HG03521 (cell line): Measurements from ENCODE around the gene IFNG-AS1.

Experiments
- ATAC-seq: cut with Tn5 transposase; IDR thresholded peaks from one replicate; pipeline ENCODE4 v1.9.1; 2021; ENCODE audit warnings: mild to moderate bottlenecking, moderate library complexity; ENCODE audit not compliant: unreplicated experiment

The IFNG-AS1 gene

GRCh38 chr12:67993143-67993542, 3.9 kb downstream of the IFNG-AS1 start:
- ATAC-seq: no peak

DNA sequence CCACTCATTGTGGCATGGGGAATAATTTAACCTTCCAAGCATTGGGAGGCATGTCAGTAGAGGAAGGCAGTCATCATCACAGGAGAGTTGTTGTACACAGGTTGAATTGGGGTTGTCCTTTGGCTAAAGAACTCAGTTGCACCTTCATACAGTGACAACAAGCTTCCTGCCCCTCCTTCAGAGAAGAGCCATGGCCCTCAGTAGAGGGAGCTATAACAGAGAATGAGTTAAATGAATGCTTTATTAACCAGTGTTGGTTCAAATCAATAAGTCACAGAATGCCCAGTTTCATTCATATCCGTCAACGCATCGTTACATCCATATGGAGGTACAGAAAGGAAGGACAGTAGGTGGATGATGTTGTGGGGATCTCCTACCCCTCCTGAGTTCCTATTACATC, 4.8 kb downstream of the IFNG-AS1 start:
- ATAC-seq: no peak

GRCh38 chr12:67996347-67996746, 7.1 kb downstream of the IFNG-AS1 start:
- ATAC-seq: no peak

DNA sequence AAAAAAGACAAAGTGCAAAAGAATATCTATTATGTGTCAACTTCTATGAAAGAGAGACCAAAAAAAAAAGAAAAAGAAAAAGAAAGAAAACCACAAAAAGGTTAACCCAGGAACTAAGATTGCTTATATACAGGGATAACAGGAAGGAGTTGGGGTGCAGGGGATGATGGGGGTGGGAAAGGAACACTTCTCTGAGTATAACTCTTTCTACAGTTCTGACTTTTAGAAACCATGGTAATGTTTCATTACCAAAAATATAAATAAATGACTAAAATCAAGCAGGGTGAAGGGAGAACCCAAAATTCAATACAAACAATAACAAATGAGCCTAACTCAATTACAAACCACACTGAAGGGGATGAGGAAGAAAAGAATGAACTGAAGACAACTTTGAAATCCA, 9.1 kb downstream of the IFNG-AS1 start:
- no peak for ATAC-seq

DNA sequence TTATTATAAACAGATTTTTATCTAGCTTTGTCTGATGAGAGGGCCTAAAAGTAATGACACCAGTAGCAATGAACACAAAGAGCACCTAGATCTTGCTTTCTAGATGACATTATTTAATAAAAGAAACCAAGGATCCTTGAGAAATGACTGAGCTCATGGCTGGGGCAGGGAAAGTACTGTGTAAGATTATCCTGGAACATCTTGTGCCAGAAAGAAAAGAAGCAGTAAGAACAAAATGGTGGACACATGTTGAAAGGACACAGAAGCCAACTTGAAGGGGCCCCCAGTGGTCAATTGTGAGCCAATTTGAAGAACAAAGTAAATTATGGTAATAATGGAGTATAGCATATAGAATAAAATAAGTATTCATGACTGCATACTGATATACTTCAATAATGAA, 10.0 kb downstream of the IFNG-AS1 start:
- ATAC-seq: no peak

DNA sequence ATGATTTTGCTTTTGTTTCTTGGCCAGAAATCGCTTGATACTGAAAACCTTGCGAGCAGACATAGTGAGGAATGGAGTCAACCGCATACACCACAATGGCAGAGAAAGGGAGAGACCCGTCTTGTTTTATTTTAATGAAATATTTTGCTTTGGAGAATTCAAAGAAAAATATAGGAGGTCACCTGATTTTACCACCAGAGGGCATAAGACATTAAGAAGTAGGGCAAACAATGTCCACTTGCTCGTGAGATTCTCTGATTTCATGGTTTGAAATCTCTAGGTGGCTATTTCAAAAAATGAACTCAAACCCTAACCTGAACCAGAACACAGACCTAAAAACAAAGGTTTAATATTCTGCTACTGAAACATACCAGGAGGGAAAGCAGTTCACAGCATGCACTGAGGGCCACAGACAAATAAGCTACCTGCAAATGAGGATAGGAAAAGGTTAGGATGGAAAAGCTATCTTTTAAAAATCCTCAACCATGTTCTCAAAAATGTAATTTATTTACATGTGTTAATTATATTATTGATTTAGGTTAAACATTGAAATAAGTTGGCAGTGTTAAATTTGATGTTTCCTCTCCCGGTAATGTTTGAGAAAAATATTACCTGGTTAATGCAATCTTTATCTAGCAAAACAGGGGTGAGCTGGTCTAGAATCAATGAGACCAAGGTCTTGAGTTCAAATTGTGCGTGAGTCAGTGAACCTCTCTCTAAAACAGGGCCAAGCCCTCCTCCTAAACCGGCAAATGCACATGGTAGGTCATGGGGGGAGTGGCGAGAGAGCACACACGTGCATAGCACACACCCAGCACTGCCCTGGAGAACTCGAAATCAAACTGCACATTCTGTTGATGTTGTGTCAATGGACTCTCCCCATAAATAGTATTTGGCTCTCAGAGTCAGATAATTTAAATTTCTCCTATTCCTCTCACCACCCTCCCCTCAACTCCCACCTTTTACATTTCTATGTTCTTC, 12.5 kb downstream of the IFNG-AS1 start:
- no peak for ATAC-seq

GRCh38 chr12:68003777-68004176, 14.5 kb downstream of the IFNG-AS1 start:
- no peak for ATAC-seq

DNA sequence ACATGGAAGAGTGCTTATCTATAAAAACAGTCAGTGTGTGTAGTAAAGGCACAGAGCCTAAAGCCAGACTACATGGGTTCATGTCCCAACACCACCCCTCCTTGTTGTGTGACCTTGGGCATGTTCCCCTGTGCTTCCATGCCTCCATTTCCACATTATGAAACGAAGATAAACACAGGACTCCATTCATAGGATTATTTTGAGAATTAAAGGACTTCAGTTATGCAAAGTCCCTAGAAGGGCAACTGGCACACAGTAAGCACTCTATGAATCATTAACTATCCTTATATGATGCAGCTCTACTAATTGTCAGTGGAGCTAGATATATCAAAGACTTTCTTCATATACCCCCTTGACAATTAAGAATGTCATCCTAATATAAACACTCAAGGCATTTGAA, 17.8 kb downstream of the IFNG-AS1 start:
- no peak for ATAC-seq

DNA sequence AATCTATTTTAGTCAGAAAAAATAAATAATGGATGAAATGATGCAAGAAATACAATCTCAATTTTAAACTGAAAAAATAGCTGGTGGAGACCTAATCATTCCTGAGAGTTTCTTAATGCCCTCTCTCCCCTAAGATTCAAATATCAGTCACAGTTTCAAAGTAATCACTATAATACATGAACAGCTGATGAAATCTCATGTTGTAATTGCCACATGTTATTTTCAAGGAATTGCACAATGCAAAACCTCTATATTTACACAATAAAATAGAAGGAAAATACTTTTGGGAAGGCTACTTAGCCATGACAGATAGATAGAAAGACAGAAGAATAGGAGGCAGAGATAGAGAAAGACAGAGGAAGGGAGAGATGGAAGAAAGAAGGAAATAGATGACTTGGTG, 18.2 kb downstream of the IFNG-AS1 start:
- no peak for ATAC-seq

- ATAC-seq: no peak
These were observed 22.1 kb downstream of the IFNG-AS1 start for GRCh38 chr12:68011206-68011881.

- ATAC-seq: no peak
These were observed 22.6 kb downstream of the IFNG-AS1 start for GRCh38 chr12:68011882-68012207.

GRCh38 chr12:68012712-68013111, 23.5 kb downstream of the IFNG-AS1 start:
- peak; percentile 77 for ATAC-seq

- no peak for ATAC-seq
These were observed 23.9 kb downstream of the IFNG-AS1 start for GRCh38 chr12:68013181-68013580.

DNA sequence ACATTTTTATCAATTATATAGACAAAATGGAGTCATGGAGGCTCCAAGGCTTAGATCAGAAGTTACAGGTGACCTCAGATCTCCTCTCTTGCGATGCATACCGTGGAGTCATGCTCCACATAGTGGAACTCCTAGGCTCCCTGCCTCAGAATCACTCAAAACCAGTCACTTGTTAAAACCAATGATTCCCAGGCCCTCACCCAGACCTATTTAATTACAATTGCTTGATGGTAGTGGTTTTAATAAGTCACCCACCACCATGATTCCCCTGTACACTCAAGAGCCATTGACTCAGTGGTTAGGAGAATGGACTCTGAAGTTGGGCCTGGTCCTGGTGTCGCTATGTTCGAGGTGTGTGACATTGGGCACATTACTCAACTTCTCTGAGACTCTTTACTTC, 26.9 kb downstream of the IFNG-AS1 start:
- no peak for ATAC-seq

DNA sequence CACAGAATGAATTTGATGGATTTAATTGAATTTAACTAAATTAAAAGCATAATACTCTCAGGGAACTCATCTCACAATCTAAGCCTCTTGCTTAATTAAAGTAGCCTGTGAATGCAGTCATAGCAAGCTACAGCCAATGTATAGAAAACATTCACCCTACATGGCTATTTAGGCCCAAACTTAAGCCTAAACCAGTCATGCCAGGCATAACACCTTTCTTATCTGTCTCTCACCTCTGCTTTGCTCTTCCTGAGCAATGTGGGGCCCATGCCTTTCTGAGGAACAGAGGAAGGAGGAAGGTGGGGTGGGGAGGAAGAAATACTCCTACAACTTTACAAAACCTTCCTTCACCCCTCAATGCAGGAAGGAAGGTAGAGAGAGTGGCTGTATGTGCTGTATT, 29.1 kb downstream of the IFNG-AS1 start:
- no peak for ATAC-seq

- no peak for ATAC-seq
These were observed 30.8 kb downstream of the IFNG-AS1 start for GRCh38 chr12:68020049-68020448.

GRCh38 chr12:68020699-68021098, 31.5 kb downstream of the IFNG-AS1 start:
- no peak for ATAC-seq

DNA sequence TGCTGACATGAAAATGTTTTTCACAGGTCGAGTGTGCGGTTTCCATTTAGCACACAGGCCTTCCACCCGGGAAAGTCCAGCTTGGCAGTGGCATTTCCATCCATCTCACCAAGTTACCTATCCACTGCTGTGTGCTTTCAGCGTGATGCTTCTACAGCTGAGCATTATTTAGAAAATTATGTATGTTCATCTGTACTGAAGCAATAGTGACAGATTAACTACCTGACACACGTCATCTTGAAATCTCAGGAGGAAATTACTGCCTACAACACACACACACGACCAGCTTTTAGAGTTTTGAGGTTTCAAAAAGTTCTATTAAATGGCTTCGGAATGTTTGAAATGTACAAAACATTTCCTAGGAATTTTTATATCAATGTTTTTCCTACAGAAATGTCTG, 39.4 kb downstream of the IFNG-AS1 start:
- ATAC-seq: no peak

DNA sequence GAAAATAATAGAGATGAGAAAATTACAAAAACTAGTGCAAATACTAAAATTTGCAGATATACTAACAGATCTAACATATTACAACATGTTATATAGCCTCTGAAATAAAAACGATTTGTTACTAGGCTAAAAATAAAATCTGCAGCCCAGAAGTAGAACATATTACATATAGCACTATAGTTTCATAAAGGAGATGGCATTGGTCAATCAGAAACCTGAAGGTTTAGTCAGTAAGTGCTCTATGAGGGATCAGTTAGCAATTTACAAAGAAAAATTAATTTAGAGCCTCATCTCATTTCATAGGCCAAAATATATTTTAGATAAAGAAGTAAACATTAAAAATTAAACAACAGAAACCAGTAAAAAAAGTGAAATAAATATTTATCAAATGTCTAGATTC, 41.0 kb downstream of the IFNG-AS1 start:
- no peak for ATAC-seq

- no peak for ATAC-seq
These were observed 41.9 kb downstream of the IFNG-AS1 start for GRCh38 chr12:68031174-68031573.

DNA sequence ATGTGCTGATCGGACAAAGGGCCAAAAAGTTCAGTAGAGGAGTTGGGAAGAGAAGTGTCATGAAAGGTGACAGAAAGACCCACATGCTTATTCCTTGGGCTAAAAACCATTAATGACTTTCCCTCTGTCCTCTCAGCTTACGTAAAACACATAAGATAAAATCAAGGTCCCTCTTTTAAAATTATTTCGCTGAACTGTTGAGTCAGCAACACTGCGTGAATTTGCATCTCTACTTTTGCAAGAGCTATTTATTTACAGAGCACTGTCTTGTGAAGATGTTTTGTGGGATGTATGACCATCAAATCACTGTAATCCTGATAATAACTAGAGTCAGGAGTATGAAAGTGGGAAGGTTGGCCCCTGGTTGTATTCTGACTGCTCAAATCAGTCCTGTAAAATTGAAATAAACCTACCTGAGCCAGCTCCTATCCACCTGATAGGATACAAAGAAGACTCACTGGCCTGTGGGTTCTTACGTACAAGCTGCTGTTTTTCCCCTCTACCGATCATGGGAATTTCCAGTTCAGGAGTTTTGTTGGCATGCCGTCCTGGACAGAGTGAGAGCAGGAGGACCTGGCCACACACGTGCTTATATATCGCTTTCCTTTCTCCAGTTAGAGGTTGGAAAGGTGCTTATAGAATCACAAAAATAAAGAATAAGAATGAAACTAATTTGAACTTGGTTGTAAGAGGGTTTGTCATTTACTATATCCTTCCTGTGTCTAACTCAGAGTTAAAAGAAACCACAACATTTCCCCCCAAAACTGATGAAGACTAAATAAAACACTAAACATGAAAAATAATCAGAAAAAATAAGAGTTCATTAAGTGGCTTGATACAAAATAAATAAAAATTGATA, 42.9 kb downstream of the IFNG-AS1 start:
- no peak for ATAC-seq
